8988T (cell line): ENCODE measurements around the gene DIAPH3.

ENCODE experiments used
- DNase-seq: peaks from one replicate; pipeline ENCODE4 v3.0.0; 2011

The DIAPH3 gene

DNA sequence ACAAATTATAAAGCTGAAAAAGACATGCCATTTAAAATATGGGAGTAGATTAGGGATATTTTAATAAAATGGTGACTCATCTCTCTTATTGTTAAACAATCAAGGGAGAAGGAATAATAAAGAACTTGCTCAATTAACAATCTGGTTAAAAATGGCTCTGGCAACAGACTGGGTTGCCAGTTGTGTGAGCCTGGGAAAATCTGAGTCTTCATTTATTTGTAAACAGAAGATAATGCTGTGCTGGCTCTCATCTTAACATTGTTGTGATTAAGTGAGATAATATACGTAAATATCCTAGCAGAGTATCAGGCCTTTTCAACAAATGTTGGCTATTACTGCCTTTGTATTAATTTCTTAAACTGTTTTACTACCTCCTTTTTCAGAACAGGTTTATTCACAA is 453.3 kb downstream of the DIAPH3 start:
- no peak for DNase-seq

DNA sequence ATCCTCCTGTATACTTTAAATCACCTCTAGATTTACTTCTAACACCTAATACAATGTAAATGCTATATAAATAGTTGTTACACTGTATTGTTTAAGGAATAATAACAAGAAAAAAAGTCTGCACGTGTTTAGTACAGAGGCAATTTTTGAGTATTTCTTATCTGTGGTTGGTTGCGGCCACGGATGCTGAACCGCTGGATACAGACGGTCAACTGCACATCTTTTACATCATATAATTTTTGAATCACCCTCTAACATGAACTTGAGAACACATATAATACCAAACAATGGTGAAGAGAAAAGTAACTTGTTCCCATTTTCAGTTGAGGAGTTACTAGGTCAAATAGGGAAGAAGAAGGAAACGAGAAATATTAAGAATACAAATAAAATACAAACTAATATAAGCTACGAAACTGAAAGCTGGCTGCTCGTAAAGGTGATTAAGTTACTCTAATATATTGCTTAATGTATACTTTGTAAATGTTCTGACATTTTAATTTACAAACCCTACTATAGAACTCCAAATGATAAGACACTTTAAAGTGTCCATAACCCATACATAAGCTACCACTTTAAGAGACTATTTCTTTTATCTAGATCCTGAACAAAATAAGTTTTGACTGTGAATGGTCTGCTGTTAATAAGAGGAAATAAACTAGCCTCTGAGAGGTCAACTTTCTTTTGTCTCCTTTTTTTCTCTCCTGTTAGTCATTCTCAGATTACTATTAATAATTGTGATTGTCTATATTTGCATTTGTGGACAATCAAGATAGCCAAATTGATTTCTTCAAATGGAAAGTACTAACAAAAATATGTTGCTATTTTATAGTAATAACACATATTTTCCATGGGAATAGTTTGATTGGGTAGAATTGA is 457.4 kb downstream of the DIAPH3 start:
- DNase-seq, result no peak

DNA sequence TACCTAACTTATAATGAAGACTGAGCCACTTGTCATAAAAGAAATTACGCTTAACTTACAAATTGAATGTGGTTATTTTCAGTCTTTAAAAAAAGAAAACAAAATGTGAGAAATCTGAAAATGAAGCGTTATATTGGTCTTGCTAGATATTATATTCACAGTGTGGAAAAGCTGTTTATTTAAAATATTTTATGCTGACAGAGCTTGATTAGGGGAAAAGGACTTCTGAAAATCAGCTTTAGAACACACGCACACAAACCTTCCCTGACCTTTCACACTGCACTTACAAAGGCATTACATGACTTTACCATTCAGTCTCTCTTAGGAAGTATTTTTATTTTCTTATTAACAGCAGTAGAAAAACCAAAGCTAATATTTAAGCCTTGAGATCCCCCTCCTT is 461.5 kb downstream of the DIAPH3 start:
- no peak for DNase-seq

DNA sequence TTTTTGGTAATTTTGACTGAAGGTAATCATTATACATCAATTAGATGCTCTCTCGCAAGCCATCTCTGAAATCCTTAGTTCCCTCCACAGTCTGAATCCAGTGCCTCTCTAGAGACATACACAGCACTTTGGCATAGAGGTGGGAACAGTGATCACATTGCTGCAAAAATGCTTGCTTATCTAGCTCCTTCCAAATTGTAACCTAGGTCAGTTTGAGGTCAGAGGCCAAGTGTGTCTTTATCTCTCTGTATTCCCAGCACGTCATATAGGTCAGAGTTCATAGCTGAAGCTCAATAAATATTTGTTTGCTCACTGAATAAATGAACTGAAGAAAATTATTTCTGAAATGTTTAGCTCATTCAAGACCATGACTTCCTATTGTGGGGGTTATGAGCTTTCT is 462.5 kb downstream of the DIAPH3 start:
- DNase-seq, result no peak

DNA sequence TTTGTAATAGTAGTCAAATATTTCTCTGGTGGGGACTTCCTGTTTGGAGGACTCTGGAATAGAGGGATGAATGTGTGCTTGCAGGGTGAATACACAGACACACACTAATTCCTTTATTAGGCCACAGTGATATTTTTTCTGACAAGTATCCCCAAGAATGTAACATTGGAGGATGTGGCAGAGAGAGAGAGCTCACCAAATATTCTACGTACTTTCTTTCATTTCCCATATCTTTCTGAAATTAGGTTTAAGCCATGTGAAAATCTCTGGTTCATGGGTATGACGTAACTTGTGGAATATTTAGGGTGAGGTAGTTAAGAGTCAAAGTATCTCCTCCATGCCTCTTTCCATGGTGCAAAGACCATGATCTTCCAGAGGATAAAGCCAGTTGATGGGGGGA is 463.4 kb downstream of the DIAPH3 start:
- no peak for DNase-seq

DNA sequence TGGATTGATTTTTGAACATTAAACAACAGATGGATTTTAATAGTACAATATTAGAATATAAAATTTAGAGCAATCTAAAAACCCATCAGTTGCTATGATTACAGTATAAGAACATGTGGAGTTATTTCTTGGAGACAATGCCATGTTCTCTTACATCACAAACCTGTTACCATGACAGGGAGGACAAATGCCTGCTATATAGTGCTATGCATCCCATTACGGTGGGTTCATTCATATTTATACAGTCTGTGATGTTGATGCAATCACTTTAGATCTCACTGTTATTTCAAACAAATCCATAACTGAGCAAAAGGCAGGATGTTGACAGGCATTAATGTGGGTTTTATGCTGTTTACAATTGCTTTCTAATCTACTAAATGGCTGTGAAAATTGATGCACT is 467.5 kb downstream of the DIAPH3 start:
- DNase-seq, result no peak

DNA sequence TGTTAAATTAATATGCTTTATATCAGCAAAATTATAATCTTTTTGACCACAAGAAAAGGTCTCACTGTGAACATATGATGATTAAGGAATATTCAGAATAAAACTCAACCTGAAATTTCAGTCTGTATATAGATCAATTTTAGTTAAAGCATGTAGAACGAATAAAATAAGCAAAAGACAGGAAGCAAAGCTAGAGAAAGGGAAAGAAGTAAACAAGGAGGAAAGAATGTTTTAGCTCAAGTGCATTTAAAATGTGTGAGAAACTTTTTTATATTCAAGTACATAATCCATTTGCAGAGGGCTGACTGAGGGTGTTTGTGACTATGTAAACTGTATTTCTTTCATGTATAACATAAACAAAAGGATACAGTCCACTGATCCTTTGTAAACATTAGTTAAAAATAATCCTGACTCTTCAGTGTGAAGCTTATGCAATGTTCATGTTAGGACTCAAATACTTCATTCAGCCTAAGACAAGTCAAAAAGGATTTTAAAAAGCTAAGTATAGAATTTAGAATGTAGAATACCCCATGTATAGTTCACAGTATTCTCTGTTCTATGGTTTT is 472.1 kb downstream of the DIAPH3 start:
- DNase-seq, result no peak

DNA sequence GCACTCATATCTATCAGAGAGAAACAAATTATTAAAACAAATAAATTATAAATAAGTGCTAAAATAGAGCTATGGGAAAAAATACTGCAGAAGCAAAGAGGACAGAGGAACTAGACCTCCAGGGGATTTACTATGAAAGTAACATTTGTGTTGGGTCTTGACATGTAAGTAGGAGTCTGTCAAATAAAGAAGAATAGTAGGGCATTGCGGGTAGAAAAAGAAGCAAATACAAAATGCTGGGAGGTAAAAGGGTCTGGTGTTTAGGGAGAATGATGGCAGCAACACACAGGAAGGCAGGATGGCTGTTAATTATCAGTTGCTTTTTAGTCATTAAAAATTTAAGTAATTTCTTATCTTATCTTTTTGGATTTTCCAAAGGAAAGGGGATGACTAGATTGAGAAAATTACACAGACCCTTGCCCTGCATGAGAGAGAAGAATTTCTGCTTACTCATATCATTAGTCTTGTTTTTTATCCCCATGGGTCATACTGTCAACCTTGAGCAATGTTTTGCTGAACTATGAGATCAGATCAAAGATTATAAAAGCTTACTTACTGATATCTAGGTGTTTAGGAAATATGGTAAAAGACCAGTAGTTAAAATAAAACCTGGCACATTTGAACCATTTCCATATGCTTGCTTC is 472.7 kb downstream of the DIAPH3 start:
- no peak for DNase-seq

DNA sequence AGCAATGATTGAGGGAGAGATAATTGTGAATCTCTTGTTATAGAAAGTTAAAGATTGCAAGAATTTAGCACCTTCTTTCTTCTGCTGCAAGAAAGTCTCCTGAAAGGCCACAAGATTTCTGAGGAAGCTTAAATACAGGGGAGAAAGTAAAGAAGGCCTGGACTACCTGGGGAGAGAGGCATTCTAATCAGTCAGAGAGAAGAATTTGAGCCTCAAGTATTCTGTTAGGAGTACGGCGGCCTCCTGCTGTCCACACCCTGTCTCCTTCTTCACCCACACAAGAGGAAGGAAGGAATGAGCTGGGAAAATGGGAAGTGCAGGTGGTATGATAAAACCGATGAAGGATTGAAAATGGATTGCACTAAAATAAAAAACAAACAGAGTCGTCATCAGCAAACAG is 474.7 kb downstream of the DIAPH3 start:
- no peak for DNase-seq

DNA sequence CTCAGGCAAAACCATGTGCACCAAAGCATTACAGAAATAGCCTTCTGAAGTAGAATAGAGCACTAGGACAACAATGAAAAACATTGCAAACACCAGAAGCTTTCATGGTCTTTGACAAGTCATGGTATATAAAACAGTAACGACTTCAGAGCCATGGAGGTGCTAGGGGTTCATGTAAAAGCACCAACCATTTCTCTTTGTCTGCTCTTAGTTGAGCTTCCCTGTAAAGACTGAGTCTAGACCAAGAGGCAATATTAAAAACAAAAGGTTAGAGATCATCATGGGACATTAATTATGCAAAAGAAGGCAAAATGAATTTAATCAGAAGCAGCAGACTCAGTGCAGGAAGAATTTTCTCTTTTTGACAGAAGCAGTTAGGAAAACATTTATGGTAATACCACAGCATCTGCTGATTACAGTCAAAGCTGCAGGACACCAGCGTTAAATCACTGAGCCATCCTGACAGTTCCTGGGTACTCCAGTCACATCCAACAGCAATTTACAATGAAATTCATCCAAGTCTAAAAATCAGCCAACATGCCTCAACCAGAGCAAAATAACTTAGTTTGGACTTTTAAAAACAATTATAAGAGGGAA is 476.8 kb downstream of the DIAPH3 start:
- DNase-seq, result no peak

DNA sequence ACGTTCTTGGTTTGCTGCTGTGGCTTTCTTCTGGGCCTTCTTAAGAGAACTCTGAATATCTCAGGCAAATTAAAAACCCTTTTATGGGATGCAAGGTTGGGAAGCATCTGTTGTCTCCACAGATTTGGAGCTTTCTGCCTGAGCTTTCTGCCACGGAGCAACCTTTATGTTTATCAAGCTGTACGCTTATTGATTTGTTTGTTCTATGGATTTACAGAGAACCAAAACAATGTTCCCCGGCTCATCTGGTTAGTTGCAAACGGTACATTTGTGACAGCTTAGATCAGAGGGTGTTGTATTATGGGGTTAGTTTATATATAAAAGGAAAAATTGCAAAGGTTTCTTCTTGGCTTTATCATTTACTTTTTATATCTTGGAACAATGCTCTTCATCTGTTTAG is 479.6 kb downstream of the DIAPH3 start:
- no peak for DNase-seq

DNA sequence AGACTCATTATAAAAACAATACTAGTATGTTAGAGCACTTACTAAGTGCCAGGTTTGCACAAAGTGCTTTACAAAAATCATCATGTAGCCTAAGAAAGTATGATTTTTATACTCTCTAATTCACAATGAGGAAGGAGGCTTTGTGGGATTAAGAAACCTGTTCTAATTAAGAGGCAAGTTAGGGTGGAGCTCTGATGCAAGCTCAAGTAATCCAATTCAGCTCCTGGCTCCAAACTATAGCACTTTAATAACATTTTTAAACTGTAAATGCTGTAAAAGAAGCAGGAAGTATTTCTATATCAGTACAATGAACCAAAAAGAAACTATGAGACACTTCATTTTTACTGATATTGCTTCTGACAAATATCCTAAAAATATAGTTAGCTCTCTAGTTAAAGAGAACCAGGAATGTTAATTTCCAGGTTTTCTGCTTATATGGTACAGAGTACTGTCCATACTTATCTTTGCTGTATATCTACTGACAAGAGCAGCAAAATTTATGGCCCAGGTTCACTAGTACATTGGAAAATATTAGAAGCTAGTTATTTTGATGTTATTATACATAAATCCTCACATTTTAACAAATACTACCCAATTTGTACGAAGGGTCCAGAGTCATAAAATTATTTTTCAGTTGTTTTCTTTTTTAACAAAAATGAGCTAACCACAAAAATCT is 482.0 kb downstream of the DIAPH3 start:
- DNase-seq, result no peak

DNA sequence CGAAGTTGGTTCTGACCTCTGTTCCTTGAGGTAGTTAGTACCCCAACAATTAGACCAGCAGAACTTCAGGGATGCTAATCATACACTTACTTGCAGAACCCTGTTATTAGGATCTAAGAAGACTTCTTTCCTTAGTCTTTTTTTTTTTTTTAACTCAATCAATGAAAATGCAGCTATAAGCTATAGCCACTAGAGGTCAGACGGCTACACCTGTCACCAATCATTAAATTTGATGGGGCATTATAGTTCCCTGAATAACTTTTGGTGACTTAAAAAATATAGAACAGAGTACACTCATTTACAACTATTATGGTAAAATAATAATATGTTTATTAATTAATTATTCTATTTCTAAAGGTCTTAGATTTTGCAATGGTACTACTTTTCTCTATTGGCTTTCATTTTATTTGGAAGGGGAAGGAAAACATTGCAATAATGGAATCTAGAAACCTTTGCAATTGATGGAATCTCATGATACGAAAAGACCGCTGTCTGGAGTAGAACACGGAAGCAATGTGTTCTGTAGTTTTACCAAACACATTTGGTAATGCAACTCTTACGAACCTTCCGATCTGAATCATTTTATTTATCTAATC is 483.2 kb downstream of the DIAPH3 start:
- DNase-seq, result no peak

DNA sequence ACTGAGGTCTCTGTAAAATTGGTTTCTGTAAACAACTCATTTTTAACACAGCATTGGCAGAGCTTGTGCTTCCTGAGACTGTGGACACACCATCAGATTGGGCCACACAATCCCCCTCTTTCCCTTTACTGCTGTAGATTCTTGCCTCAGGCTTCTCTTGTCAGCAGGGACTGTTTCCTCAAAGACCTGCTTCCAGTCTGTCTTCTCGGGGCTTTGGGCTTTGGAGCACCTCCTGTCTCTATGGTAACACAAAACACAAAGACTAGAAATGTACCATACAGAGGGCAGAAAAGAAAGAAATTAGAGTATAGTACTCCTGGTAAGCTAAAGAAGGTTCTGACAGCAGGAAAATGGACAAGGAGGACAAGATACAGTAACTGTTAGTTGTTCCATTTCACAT is 484.5 kb downstream of the DIAPH3 start:
- no peak for DNase-seq

DNA sequence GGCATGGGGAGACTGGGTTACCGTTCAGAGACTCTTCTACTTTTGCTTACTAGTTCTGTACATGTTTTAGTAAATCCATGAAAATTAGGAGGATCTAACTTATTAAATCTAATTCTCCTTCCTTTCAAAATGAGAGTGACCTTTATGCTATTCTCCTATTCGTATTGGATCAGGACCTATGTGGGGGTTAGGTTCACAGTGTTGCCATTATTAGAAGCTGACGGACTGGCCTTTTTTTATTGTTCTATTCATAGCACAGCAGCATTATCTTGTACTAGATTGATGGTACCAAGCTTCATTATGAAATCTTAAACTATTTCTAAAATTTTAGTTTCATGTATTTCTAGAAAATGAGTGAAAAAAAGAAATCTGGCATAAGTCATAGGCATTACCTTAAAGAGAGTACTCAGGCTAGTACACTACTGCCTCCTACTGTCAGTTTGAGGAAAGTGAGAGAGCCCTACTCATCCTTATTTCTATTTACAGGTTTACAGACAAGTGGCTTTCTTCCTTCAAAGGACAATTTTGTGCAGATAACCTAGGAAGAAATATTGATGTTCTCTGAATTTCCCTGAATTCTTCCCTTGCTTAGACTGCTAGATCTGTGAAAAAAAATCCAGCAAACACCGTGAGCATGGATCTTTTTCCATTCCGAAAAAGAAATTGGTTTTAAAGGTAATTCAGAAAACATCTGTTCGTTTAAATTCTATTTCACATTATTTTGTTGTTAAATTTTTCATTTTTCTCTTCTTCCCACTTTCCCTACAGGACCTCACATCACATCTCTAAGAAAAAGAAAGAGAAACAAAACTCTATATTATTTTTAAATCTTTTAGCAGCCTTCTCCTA is 485.5 kb downstream of the DIAPH3 start:
- no peak for DNase-seq

DNA sequence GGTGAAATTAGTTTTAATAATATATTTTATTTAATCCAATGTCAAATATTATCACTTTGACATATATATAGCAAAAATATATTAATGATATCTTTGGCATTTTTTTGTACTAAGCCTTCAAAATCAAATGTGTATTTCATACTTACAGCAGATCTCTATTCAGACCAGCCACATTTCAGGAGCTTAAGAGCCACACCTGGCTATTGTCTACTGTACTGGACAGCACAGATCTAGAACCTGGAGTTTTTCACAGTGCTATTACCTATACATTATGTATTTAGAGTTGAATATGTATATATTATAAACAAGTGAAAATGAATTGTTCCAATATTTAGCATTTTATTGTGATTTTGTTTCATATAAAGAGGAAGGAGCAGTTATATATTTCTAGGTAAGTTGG is 486.3 kb downstream of the DIAPH3 start:
- DNase-seq, result no peak

DNA sequence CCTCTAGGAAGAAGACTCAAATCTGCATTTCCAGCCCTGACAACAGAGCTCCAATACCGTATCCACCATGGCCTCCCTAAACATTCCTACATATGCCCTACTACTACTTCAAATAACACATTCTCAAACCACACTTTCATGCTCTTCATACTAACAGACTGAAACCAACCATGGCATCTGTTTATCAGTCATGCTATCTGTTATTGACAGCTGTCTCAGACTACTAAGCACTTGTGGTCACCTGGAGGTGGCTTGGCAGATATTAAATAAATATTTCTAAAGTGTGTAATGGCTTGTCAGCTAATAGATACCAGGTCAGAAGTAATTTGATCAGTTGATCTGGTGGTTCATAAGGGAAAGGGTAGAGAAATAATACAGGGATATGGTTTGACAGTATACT is 489.1 kb downstream of the DIAPH3 start:
- no peak for DNase-seq

DNA sequence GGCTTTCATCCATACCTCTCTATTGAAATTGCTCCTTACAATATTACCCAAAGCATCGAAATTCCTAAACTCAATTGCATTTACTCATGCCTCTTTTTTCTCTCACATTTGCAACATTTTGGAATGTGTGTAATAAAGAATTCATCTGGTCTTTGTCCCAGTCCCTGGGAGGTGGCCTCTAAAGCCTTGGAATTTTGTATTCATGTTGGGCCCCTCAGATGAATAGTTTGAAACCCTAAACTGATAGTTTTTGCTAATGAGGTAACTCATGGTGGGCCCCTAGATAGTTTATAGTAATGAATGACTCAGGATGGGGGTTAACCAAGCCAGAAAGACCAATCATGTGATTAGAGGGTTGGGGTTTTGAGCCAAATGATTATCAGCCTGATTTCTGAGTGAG is 490.4 kb downstream of the DIAPH3 start:
- no peak for DNase-seq

DNA sequence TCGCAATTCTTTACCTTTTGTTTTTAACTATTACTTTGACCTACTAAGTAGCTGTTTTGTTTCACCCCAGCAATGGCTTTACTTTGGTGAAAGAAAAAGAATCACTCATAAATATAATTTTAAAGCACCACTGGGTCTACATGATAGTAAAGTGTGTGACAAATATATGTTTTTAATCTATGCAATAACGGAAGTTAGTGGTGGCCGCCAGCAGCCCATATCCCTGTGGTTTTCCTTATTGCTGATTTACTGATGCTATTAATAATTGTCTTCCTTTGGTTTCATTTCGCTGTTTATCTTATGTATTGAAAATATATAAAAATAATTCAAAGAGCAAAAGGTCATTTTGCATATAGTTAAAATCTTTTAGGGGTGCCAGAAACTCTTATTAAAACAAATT is 491.3 kb downstream of the DIAPH3 start:
- DNase-seq, result no peak

DNA sequence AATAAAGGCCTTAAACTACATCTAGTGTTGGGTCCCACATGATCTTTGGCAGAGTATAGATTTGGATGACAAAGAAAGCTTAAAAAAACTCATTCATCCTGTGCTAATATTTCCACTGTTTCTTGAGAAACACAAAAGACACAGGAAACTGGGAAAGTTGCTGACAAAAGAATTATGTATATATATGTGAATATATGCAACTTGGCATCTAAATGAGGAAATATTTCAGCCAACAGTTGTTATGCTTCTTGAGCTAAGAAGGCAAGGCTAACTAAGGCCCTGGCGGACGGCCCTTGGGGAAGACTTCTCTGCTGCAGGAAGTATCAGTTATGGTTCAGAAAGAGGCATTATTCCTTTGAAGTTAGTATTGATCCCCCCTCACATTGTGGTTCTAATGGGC is 491.8 kb downstream of the DIAPH3 start:
- DNase-seq, result no peak

DNA sequence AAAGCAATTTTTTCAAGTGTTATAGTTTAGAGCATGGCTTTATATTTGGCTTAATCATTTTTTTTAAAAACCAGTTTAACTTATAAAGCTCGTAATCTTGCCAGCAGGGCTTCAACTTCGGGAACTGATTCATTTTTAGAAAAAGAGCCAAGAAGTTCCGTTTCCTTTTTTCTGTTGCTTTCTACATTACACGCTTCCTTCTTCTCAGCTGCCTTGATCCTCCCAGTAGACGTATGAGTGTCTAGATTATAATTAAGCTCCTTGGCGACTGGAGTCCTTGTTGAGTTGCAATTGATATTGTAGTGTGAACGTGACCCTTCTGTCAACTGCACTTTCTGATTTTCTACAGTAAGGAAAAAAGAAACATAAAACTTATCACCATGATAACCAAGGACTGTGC is 497.2 kb downstream of the DIAPH3 start:
- no peak for DNase-seq

DNA sequence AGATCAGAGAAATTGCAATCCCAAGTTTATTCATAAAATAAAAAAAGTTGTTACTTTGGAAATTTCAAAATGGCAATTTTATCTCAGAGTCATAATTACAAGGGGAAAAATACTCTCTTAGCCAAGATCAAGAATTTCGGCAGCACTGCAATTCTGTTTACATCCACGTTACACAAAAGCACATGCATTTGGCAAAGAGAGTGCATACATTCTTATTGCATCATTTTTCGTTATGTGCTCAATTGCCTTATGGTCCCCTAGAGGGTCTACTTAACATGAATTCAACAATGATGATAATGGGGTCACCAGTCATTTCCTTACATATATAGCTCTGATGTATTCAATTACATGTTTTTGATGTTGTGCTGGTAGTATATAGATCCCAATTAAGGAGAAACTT is 498.0 kb downstream of the DIAPH3 start:
- DNase-seq, result no peak
